HG02885 (cell line): ENCODE measurements around the gene GABBR2.

Experiments used
- ATAC-seq: cut with Tn5 transposase; IDR thresholded peaks from one replicate; pipeline ENCODE4 v1.9.1; 2021; ENCODE audit warnings: mild to moderate bottlenecking; ENCODE audit not compliant: unreplicated experiment, poor library complexity

GABBR2 gene

DNA sequence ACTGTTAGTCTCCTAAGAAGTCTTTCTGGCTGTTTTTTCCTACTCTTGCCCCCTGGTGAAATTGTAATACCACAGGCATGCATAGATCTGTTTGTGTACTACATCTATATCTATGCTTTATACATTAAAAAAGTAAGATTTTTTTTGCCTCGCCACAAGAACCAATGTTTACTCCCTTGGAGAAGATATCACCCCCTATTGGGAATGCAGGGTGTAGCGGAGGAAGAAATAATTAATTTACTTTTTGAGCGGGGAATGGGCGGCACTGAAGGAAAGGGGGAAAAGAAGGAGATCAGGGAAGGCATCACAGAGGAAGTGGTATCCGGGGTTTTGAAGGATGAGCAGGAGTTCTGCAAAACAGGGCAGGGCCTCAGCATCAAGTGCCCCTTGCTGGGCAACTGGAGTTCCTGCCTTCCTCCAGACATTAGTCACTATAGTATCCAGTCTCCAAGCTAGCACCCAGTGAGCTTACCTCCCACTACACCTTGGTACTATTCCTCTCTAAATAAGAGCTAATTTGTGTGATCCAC is 134.9 kb downstream of the GABBR2 start:
- no peak for ATAC-seq

DNA sequence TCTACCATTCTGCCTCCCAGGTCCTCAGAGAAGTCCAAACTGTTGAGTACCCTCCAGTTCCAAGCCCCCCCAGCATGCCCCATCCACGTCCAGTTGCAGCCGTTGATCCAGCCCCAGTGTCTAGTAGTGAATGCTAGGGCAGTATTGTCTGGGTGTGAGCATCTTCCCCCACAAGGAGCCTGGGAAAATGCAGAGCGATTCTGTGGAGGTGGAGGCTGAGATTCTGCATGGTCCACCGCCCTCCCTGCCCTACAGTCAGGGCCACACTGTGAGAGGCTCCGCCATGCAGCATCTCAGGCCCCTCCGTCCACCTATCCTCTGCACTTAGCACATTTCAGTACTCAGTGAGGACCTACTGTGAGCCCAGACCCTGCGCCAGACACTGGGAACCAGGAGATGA is 135.9 kb downstream of the GABBR2 start:
- ATAC-seq: no peak

DNA sequence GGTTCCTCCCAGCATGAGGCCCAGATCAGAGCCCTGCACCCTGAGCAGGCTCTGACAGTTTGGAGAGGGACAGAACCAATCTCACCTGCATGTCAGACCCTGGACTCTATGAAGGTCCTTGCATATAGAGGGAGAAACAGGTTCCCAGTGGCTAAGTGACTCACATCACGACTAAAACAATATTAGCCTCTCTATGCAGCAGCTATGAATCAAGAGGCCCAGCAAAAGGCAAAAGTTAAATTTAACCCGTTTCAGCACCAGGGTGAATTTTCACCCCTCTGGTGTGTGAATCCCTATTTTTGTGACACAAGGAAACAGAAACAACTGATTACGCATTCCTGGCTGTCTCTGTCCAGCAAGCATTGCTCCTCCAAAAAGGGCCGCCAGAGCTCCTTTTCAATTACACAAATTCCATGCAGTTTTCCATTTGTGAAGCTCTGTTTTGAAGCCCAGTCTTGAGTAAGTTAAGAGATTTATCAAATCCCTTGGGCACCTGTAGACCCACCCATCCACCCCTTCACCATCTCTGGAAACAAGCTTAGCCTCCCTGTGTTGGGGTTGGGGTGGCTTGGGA is 136.6 kb downstream of the GABBR2 start:
- ATAC-seq: no peak

DNA sequence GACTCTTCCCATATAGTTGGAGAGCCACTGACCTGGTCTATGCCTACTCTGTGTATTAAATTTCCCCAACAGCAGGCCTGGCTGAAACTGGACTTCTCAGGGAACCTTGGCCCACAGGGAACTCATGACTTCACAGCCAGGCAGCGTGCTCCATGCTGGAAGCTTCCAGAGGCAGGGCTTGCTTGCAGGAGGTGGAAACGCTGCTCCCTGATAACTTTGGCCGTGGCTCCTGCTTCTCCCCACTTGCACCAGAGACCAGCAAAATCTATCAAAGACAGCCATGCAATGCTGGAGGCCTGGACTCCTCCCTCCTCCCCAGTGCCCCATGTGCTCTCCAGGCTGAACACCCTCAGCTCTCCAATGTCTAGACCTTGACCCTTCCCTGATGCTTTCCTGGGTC is 137.1 kb downstream of the GABBR2 start:
- ATAC-seq: no peak

DNA sequence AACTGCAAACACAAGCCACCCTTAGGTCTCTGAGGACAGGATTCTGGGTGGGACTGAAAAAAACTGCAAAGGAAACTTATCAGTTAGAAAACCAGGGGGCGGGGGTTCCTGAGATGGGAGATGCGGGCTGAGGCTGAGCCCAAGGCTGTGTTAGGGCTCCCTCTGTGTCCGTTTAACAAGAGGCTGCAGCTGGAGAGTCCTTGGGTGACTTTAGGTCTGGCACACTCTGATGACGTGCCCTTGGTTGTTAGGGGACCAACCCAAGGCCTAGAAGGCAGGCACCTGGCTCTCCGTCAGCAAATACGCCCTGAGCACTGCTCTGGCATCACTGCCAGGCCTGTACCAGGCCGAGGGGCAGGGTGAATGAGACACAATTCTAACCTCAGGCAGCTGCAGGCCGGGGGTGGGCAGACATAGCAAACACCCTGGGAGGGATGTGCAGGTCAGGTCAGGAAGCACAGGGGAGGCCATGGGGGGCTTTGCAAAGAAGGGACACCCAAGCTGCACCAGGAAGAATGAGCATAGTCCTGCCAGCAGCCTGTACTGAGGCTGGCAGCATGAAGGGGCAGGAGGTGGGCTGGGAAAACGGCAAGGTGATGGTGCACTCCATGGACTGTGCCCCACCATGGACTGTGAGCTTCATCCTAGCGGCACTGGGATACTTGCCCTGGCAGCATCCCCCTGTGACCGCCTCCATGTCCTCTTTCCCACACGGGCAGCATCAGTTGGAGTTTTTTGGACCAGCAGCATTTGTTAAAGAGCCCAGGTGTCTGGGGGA is 137.9 kb downstream of the GABBR2 start:
- ATAC-seq: no peak

DNA sequence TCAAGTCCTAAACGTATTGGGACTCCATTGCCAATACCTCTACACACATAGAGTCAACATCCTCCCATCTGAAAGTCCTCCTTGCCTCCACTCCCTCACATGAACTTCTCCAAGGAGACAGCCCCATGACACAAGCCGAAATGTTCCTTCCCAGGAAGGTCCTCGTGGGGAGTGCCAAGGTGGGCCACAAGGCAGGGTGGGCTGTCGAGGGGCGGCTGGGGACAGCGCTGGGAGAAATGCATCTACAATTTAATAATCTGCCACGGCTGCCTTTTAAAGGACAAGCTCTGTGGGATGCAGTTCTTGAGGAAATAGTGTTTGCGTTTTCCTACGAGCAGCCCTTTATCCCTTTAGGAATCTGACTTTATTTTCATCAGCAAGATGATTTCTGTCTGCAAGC is 138.7 kb downstream of the GABBR2 start:
- no peak for ATAC-seq

DNA sequence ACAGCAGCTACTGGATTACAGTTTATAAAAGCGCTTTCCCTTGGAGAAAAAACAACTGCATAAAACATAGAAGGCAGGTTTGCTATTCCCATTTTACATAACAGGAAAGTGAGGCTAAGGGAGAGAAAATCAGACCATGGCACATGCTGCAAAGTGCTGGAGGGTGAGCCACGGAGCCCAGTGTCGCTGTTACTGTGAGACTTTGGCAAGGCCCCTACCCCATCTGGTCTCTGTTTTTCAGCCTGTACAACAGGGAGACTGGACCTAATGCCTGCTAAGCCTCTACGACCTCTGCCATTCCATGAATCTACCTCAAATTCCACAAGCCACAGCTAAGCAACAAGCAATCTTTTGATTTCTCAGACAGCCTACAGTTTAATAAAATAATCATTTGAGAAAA is 139.2 kb downstream of the GABBR2 start:
- ATAC-seq: no peak

DNA sequence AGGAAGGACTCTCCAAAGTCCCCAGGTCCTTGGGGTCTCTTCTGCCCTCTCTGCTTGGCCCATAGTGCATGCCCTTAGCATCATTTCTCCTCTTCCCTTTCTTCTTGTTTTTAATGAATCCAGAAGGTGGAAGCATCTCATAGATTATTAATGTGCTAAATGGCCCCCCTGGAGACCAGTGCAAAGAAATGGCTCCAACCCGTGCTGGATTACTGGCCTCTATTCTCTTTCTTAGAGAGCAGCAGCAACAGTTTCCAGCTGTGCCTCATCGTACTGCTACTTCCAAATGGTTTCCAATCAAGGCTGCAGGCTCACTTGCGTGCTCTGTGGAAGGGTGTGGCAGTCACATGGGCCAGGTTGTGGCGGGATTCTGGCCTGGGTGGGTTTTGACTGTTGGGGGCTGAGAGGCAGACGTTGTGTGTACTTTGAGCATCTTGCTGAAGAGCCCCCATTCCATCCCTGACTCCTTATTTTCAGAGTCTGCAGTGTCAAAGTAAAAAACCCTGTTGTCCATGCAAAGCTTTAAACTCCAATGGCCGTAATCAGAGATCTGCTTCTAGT is 139.7 kb downstream of the GABBR2 start:
- no peak for ATAC-seq

DNA sequence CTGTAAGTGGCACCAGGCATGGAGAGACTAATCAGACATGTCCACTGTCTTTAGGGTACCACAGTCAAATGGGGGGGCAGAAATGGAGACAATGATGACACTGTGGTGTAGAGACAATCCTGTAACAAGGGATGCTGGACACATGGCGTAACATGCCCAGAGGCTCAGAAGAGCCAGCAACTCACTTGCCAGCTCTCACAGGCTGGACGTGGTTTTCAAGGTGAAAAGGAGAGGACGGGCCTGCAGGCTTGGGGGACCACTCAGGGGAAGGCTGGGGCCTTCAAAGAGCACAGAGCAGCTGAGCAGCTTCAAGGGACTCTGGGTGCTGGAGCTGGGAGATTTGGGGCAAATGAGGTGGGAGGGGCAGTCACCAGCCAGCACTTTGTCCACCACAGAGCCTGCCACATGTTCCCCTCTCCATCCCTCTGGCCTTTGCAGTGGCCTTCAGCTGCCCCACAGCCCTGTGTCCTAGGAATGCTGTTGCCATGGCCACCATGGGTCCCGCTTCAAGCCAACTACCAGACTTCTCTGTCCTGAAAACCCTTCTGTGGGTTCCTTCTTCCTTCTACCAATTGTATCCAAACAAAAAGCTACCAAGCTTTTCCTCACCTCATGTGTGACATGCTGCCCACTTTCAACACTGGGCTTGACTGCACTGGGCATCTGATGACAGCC is 140.4 kb downstream of the GABBR2 start:
- ATAC-seq: no peak

DNA sequence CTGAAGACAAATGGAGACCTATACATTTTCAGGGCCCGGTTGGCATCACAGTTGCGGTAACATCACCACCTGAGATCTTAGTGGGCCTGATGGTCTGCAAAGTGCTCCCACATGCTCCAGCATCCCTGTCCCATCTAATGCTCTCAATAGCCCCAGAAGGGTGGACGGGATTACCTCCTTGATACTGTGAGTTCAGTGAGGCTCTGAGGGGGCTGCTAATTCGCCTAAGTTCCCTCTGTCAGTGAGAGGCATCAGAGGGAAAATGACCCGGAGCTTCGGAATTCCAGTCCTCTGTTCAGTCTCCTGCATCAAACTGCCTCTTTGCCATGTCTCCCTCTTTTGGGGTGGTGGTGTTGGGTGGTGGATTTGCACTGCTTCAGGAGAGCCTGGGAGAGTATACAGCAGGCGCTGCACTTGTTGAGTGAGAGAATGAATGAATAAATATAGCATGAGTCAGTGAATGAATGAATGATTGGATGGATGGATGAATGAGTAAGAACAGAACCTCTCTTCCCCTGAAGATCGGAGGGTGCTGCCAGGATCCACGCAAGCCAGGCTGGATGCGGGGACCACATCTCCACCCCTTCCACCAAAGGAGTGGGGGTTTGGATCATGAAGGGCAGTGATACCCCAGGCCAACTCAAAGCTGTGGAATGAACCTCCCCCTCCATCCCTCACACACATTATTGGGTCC is 141.0 kb downstream of the GABBR2 start:
- ATAC-seq: no peak

DNA sequence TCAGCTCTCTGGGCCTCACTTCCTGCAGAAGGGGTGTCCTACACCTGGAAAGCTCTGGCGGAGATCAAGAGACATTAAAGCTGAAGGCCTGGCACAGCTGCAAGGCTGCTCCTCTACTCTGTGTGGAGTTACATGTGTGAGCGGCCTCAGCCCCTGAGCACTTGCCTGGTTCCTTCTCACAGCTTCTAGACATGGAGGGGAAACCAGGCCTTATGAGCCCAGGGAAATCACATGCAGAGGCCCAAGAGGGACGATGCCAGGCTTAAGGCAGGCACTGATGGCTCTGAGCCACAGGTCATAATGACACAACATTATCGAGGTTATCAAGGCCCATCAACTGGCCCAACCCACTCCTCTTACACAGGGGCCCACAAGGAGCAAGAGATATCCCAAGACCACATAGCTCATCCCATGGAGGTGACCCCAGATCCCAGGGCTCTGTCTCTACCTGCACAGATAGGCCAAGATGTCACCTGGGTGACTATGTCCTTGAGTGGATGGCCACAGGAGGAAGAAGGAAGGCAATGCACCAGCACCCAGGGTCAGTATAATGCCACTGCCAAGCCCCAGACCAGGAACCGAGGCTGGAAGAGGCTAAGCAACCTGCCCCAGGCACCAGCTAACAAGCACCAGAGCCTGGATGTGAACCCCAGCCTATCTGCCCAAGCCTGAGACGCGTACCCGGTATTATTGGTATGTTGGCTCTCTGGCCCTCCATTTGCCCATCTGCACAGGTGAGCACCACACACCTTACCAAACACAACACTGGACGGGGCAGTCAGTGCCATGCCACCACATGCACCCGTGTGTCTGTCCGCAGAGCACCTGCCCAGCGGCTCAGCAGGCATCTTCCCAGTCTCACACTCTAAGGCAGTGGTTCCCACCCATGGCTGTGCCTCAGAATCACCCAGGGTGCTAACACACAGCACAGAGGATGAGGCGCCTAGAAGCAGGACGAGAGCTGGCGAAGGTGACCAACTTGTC is 143.3 kb downstream of the GABBR2 start:
- ATAC-seq: no peak

DNA sequence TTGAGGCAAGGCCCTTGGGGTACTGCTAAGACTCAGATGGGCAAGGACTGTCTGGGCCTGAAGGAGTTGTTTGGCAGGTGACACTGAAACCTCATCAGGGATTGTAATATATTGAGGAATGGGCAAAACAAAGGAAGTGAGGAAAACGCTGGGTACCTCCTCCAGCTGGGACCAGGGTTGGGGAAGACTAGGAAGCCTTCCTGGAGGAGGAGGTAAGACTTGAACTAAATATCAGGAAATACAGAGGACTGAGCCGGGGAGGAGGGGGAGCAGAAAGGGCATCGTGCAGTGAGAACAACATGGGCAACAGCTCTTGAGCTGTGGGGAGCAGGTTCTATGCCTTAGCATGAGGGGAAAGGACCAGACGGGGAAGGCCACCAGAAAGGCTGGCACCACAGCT is 144.0 kb downstream of the GABBR2 start:
- ATAC-seq: no peak

DNA sequence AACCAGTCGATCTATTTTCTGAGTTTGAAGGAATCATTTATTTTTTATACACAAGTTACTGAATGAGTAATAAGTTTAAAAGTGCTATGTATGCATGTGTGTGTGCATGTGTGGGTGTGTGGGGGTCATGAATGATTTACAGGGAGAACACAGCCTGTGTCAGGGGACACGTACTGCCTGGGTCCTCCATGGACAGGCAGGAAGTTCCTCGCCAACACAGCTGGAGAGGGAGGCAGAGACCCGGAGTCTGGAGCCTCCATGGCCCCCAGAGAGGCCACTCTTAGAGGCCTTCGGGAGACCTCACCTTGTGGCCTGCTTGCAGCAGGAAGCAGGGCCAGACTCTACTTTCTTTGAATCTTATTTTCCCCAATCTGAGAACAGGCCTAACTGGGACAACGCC is 144.7 kb downstream of the GABBR2 start:
- ATAC-seq: no peak

DNA sequence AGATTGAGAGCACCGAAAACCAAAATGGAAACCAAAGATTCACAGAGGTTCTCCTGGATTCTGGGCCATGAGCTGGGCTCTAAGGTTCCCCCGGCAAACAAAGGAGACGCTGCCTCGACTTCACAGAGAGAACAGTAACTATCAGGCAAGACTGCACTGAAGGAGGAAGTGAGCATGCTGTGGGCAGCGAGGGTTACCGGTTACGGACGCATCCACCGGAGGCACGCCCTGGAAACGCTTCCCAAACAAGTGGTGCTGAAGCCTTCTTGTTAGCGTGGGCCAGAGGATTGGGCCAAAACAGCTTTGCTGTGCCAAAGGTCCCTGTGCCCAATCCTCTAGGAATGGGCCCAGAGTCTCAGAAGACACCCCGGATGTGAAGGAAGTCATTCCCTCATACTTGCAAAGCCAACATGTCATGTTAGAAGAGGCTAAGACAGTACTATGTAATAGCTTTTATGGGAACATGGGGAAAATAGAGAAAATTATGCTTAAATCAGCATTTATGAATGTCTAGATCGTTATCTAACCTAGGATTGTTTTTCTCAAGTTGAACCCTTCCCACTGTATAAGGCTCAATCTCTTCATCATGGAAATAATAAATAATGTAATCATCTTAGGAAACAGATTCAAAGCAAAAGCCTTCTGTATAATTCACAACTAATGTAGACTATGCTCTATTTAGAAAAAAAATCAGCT is 145.4 kb downstream of the GABBR2 start:
- no peak for ATAC-seq

DNA sequence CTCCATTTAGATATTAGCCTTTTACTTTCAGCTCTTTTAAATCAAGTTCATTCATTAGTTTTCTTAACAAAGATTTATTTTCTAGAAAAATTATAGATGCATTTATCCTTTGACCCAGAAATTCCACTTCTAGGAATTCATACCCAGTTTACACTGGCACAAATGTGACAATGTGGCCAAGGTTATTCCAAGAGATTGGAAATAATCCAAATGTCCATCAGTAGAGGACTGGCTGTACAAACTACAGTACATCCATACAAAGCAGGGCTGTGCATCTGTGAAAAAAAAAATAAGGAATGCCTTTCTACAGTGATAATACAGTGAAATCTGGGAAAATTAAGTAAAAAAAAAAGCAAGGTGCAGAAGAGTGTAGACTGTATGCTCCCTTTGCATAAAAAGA is 149.2 kb downstream of the GABBR2 start:
- no peak for ATAC-seq

DNA sequence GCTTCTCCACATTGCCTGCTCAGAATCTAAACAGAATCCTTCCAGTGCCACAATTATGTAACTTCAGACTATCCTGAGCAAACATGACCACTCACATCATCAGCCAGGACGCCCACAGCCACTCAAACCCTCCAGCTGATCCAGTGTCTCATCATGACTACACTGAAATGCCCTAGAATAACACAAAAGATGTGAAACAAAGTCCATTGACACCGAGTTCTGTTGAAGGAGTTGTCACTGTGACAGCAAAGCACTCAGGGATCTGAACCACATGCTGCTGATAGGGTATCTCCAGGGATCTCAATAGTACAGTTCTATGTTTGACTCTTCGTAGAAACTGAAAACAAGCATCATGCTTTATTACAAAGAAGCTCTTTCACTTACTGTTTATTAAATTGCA is 150.2 kb downstream of the GABBR2 start:
- no peak for ATAC-seq

DNA sequence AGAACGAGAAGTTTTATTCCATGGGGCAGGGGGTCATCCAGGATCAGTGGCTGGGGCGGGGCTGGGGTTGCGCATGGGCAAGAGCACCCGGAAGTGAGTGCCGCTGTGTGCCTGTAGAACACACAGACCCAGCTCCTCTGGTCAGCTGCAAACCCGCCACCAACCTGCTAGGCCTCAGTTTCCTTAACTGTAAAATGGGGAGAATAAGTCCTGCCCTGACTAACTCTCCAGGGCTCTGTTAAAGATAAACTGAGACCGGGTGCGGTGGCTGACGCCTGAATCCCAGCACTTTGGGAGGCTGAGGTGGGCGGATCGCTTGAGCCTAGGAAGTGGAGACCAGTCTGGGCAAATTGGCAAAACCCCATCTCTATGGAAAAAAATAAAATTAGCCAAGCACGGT is 152.2 kb downstream of the GABBR2 start:
- ATAC-seq: no peak

DNA sequence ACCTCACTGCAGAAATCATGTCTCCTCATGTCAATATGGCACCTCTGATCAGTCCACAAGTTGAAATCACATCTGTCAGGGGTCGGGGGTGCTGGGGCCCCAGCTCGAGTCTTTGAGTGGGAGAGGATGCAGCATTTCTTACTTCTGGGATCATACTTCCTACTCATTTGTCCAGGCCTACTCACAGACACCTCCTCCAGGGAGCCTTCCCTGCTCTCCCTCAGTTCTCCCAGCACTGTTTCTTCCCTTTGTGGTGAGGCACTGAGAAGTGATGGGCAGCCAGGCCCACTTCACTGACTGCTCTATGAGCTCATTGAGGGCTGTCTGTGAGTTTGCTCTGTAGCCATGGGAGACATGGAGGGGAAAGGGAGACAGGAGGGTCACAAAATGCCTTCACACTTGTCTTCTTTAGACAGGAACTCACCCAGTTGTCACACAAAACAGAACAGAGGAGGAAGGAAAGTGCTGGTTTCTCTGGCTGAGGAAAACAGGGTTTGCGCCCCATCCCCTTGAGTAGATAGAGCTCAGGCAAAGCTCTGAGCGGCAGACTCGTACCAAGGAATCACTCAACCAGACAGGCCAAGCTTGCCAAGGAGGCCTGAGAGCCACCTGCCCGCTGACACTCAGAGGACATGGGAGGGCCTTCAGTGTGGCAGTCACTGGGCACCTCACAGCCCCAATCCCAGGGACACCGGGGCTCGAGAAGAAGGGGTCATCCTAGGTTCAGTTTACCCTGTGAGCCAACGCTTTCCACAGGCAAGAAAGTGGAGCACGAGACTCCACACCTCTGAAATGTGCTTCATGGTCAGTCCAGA is 152.9 kb downstream of the GABBR2 start:
- ATAC-seq: no peak
